GM08714 (cell line): ENCODE measurements around the gene SERINC5.
"Not testable (repeated sequence)": the region's sequence is repeated elsewhere in the genome, so short reads cannot be mapped to it uniquely, and the experiment has no call there.

Source experiments
- H3K4me3 ChIP-seq: fragments of 200-500 bp; sonication (Bioruptor generic); 2 replicates; pipeline ENCODE4 v1.5.1; 2014; ENCODE audit warnings: mild to moderate bottlenecking, low read length, inconsistent platforms
- ZNF274 ChIP-seq: IDR thresholded peaks from 2 replicates; pipeline ENCODE4 v1.6.1; 2012; ENCODE audit warnings: mild to moderate bottlenecking, low read depth, low read length

SERINC5 gene

DNA sequence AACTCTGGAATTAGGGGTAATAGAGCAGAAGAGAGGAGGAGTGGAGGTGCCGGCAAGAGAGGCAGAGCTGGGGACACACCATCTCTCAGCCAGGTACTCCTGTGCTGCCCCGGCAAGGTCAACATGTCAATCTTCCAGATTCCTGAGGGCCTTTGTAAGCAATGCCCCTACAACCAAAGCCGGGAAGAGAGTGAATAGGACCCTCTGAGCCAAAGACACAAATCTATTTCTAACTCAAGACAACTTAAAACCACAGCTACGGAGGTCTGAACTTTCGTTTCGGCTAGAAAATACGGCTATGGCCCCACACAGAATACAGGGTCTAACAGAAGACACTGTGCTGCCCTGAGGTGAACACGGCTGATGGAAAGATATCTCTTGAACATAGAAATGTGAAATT is 66.6 kb downstream of the SERINC5 start:
- H3K4me3 ChIP-seq: no peak overlapping the region; the same call in 1 of the 2 replicates
- TF ChIP-seq ZNF274: no peak

DNA sequence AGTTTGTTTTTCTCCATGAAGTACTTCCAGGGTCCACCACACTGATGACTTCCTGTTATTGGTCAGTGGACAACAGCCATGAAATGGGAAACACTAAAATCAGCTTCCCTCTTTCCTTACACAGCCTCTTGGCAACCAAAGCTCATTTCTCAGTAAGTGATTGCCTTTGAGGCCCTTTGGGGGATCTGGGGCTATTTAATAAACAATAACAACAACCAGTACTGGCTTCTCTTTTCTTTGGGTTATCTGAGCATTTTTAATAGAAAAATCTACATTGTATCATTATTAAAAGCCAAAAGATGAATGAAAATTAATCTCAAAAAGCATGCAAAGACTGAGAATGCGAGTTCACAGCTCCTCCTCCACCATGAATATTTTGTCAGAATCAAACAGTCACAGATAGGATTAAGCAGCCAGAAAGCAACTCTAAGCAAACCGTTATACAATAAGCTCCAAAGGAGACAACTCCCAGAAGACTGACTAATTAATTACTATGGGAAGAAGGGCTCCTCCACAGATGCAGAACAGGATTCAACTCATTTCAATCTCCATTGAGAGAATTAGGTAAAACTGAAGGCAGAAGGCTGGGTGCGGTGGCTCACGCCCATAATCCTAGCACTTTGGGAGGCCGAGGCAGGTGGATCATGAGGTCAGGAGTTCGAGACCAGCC is 68.3 kb downstream of the SERINC5 start:
- TF ChIP-seq ZNF274: no peak
- H3K4me3 ChIP-seq: no peak overlapping the region

DNA sequence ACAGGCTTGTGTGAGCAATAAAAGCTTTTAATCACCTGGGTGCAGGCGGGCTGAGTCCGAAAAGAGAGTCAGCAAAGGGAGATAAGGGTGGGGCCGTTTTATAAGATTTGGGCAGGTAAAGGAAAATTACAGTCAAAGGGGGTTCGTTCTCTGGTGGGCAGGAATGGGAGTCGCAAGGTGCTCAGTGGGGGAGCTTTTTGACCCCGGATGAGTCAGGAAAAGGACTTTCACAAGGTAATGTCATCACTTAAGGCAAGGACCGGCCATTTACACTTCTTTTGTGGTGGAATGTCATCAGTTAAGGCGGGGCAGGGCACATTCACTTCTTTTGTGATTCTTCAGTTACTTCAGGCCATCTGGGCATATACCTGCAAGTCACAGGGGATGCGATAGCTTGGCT is 70.3 kb downstream of the SERINC5 start:
- H3K4me3 ChIP-seq: not testable (repeated sequence)

DNA sequence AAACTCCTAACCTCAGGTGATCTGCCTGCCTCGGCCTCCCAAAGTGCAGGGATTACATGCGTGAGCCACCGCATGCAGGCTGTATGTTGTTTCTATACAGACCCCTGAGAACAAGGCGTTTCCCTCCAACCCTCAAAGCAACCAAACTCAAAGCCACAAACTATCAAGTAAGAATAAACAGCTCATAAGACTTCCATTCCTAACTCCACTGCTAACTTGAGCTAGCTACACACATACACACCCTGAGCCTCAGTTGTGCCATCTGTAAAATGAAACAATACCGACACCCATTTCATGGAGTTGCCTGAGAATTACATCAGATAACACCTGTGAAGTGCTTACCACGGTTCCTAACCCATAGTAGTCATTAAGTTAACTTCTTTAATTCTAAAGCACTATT is 70.8 kb downstream of the SERINC5 start:
- no peak for TF ChIP-seq ZNF274
- H3K4me3 ChIP-seq: no peak overlapping the region

DNA sequence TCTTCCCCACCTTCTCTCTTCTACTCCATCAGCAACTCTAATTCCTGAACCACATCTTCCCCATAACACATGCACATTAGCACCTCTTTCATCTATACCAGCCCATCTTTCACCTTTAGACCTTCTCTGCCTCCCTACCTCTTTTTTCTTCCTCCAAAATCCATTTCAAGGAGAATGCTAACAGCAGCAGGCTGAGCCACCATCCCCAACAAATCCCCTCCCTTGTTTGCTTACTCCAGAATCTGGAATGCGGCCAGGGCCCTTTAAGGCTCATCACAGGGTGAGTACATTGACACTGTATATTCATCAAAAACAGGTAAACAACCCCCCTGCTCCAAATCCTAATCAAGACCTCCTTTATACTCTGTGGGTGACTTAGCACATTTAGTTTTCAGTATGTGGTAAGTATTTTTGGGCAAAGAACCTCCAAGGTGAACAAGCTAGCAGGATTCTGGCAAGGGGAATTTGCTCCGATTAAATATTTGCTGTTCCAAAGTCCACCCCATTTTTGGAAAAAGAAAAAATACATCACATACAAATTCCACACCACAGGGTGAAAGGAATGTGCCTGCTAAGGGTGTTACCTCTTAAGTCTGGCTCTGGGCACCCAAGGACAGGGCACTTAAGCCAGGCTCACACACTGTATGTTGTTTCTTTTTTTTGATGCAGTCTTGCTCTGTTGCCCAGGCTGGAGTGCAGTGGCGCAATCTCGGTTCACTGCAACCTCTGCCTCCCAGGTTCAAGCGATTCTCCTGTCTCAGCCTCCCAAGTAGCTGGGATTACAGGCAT is 71.4 kb downstream of the SERINC5 start:
- no peak for TF ChIP-seq ZNF274
- no peak overlapping the region for H3K4me3 ChIP-seq

DNA sequence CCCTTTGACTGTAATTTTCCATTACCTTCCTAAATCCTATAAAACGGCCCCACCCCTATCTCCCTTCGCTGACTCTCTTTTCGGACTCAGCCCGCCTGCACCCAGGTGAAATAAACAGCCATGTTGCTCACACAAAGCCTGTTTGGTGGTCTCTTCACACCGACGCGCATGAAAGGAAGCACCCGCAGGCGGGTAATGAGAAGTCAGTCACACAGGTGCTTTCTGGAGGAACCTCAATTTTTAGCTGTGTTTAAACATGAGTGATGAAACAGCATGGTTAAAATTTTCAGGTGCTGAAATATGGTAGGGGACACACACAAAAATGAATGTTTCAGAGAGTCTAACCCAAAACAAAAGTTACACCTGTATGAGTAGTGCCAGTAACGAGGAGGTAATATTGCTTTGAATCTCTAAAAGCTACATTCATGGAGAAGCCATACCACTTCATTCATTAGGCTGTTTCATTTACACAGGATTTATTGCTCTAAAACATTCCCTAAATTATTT is 72.1 kb downstream of the SERINC5 start:
- H3K4me3 ChIP-seq: not testable (repeated sequence)

DNA sequence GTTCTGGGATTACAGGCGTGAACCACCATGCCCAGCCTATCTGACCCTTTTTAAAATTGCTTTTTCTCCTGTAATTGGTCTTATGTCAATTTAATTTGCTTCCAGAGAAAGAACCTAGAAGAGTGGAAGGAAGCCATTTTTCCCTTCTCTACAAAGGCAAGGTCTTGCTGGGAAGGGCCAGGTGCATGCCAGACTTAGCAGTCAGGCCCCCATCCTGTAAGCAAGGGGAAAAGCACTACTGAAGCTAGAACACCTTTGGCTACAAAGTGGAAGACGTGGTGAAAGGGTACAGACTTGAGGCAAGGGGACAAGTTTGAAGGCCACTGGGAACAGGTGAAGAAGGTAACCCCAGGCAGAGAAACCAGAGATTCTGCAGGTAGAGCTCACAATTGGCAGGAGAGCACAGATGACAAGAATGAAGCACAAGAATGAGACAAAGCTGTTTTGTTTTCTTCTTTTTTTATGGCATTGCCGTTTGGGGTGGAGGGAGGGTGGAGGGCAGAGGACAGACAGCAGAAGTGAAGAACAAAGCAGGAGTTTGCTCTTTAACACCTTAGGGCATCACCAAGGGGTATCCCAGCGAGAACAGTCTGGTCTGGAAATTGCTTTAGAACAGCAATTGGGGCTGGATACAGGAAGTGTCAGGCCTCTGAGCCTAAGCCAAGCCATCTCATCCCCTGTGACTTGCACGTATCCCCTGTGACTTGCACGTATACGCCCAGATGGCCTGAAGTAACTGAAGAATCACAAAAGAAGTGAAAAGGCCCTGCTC is 72.9 kb downstream of the SERINC5 start:
- TF ChIP-seq ZNF274: no peak
- no peak overlapping the region; the same call in 1 of the 2 replicates for H3K4me3 ChIP-seq

DNA sequence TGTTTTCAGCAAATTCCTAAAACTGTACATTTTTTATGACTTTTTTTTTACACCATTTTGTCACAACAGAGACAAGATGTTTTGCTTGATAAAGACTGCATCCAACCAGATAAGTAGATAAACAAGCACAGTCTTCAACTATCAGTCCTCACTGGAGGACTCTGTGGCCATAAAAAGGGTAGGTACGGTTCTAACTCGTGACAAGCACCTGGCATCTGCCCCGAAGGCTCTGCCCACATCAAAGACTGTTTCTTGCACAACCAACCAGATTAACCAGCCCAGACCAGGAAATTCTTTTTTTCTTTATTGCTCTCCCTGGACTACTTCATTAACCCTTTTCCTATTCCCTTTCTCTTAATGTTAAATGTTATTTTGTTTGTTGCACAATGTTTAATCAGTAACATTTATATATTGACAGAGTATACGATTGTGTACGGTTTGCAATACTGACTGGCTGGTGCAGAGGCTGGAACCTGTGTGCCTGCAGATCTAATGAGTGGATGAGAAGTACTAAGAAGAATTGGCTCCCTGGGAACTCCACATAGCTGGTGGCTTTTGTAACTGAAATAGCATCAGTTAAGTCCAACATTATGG is 74.1 kb downstream of the SERINC5 start:
- no peak for TF ChIP-seq ZNF274
- no peak overlapping the region for H3K4me3 ChIP-seq

DNA sequence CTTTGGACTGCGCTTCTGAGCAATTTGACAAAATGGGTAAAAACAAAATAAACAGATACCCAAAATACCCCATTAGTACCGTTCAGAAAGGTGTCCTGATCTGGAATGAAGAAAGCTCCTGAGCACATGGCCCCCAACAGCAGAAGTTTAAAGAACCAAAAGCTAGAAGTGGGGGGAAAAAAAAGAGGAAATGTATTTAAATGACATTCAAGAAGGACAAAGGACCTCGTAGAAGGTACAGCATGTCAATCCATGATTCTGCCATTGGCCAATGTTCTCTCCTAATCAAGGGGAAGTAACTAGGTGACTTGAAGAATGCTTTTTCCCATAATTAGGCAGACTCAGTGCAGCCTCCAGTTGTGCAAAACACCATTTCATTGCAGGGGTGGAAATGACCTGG is 78.6 kb downstream of the SERINC5 start:
- no peak for TF ChIP-seq ZNF274

DNA sequence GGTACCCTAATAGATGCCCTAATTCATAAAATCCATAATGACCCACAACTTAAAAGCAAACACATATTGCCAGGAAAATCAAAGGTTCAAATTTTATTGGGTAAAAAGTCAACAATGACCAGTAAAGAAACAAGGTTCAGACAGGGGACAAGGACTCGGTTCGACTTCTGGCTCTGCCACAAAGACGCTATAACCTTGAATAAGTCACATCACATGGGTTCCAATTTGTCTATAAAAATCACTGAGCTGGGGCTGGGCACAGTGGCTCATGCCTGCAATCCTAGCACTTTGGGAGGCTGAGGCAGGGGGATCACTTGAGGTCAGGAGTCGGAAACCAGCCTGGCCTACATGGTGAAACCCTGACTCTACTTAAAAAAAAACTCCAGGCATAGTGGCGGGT is 80.5 kb downstream of the SERINC5 start:
- no peak for TF ChIP-seq ZNF274
- H3K4me3 ChIP-seq: no peak overlapping the region

More for the DNA sequence above, 78.6 kb downstream of the SERINC5 start:
- H3K4me3 ChIP-seq: no peak overlapping the region

DNA sequence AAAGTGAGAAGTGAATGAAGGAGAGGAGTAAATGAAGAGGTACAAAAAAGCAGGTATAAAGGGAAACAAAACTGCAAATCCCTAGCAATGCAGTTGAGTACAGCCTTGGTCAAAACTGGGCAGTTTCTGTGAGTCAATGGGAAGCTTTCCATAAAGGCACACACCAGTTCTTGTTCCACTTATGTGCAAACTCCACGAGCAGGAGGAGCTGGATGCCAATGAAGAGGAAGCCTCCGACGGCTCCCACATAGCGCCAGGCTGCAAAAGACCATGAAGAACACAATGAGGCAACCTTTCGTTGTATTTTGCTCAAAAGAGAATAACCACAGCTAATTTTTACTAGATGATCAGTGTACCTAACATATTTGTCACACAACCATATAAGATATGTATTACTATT is 81.1 kb downstream of the SERINC5 start:
- TF ChIP-seq ZNF274: no peak

DNA sequence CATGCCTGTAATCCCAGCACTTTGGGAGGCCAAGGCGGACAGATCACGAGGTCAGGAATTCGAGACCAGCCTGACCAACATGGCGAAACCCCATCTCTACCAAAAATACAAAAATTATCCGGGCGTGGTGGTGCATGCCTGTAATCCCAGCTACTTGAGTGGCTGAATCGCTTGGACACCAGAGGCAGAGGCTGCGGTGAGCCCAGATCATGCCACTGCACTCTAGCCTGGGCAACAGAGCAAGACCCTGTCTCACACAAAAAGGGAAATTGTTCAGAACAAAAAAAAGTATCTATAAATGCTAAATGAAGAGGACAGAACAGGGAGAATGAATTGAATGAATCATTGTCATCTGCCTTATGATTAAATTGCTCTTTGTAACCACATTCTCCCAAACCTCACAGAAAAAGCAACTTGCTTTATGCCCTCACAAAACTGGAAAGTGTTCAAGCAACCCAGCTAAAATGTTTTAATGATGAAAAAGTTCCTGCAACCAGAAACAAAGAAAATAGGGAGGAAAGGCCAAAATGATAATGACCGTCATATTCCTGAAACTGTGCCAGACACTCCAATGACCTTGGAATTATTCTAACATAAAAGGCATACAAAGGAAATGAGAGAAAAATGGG is 83.7 kb downstream of the SERINC5 start:
- no peak for TF ChIP-seq ZNF274
- no peak overlapping the region for H3K4me3 ChIP-seq

More for the DNA sequence above, 81.1 kb downstream of the SERINC5 start:
- no peak overlapping the region for H3K4me3 ChIP-seq

DNA sequence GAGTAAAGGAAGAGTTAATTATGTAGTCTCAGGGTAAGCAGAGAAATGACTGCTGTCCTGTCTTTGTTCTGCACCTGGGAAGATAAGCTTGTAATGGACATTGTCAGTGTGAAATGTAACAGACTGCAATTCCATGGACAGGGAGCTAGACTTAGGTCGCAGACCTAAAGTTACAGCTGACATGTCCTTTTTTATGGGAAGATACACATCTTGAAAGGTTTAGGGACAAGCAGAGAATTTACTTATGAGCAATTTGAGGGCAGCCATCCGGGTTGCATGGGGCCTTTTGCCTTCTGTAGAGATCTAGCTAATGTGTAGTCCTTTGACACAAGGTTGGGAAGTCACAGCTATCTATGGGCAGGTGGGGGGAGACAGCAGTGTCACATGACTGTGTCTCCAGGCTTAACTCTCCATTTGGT is 85.7 kb downstream of the SERINC5 start:
- H3K4me3 ChIP-seq: no peak overlapping the region
- no peak for TF ChIP-seq ZNF274
